Inferior parietal cortex (tissue), 1 donor: Measurements from ENCODE around the gene ZNF232.
"Not testable (repeated sequence)": the region's sequence is repeated elsewhere in the genome, so short reads cannot be mapped to it uniquely, and the experiment has no call there.

Source experiments
- DNase-seq: peaks from one replicate; pipeline ENCODE4 v3.0.0-alpha.2; 2016; ENCODE audit errors: extremely low spot score

The ZNF232 gene

GRCh38 chr17:5130261-5130660 is 18.6 kb upstream of the ZNF232 start:
- DNase-seq, result not testable (repeated sequence)

GRCh38 chr17:5129770-5130169 is 18.1 kb upstream of the ZNF232 start:
- not testable (repeated sequence) for DNase-seq

DNA sequence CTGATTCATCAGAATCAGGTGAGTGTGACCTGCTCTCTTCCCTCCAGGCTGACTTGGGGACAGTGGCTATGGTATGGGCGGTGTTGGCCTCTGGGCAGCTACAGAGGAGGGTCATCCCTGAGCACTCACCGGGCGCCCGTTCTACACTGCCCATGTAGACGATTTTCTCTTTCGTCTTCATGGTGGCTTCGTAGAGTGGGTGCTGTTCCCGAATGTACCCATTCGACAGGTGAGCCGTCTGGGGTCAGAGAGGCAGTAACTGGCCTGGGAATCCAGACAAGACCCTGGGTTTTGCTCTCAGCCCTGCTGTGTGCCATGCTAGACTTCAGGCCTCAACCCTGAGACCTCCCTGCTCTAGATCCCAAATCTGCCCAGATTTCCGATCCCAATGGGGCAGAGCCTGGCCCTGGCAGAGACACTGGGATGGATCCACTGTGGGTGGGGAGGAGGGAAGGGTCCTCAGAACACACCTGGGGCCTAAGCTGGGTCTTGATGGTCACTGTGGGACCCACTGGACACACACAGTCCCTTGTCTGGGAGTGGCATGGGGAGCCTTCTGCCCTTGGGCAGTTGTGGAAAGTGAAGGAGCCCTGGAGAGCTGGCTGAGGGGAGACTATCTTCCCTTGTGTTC is 17.3 kb upstream of the ZNF232 start:
- DNase-seq, result no peak

- DNase-seq, result not testable (repeated sequence)
Observed at GRCh38 chr17:5128387-5128786, 16.7 kb upstream of the ZNF232 start.

GRCh38 chr17:5127910-5128309 is 16.2 kb upstream of the ZNF232 start:
- no peak for DNase-seq

- DNase-seq, result no peak
Observed at GRCh38 chr17:5126719-5127488, 15.2 kb upstream of the ZNF232 start.

GRCh38 chr17:5124896-5125295 is 13.2 kb upstream of the ZNF232 start:
- not testable (repeated sequence) for DNase-seq

DNA sequence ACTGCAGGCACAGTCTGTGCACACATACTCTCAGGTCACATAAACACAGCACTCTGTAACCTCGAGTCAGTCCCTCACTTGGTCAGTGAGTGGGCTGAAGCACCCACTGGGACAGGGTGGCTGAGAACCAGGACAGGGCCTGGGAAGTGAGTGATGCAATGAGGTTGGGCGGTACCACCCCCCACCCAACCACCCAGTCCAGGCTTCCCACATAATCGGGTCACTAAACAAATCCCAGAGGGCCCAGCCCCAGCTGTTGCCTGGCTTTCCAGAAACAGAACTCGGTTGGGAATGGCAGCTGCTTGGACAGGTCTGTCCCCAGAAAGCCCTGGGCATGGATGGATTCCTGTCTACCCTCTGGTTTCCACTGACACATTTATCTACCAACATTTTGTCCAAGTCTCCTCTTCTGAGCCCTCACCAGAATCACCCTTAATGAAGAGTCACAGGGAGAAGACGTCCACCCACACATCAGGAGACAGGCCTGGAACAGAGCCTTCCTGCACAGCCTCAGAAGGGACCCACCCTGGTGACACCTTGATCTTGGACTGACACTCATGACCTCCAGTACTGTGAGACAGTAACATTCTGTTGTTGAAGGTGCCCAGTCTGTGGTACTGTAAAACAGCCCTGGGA is 12.6 kb upstream of the ZNF232 start:
- DNase-seq, result not testable (repeated sequence)

- DNase-seq, result no peak
Observed at GRCh38 chr17:5123343-5124124, 11.9 kb upstream of the ZNF232 start.

DNA sequence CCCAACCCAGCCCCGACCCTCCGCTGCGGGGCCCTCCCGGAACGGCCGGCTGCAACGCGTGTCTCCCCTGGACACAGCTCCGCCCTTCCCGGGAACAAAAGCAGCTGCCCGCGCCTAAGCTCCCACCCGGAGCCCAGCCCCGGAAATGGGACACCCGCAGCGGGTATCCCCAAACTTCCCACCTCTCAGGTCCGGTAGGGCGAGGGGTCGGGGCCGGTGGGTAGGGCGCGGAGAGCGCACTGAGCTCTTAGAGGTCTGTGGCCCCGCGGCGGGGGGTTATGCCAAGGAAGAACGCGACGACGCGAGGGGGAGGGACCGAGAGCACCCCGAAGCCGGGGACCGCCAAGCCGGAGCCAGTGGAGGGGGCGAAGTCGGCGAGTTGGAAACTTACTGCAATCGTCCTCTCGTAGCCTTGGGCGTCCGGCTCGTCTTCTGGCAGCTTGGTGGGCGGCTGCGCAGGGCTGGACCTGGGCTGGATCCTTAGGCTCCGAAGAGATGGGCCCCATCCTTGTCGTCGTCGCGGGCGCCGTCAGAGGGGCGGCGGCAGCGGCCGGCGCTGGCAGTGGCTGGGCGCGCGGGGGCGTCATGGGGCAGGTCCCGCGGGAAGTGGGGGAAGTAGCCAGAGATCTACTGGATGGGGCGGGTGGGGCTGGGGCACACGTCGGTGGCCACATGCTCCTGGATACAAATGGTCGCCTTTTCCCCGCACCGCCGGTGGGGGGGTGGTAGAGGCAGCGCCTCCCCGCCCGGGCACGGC is 11.1 kb upstream of the ZNF232 start:
- no peak for DNase-seq

- DNase-seq, result not testable (repeated sequence)
Observed at GRCh38 chr17:5122056-5122455, 10.4 kb upstream of the ZNF232 start.

- no peak for DNase-seq
Observed at GRCh38 chr17:5121186-5121841, 9.6 kb upstream of the ZNF232 start.

DNA sequence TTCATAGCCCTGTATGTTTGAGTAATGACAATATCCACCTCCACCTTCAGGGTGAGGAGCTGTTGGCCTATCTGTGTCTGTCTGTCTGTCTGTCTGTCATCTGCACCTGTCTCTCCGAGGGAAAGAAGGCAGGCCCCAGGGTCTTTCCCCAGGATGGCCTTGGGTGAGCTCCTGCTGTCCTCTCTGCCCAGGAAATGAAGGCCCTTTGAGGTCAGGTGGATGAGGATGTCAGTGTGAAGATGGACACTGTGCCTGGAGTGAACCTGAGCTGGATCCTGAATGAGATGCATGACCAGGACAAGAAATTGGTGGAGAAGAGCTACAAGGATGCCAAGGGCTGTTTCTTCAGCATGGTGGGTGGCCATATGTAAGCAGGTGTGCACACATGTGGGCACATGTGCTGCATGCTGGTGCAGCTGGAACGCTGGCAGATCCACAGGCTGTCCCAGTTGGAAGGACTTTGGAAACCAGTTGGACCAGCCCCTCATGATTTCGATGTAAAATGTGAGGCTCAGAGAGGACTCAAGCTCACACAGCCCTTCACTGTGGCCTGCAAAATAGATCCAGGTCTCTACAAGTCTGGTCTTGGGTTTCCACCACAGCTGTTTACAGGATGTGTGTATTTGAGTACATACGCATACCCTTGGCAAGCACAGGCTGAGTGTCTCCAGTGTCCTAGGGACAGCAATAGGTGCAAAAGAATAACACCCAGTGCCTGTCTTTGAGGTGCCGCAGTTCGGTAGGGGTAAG is 8.9 kb upstream of the ZNF232 start:
- DNase-seq, result not testable (repeated sequence)

DNA sequence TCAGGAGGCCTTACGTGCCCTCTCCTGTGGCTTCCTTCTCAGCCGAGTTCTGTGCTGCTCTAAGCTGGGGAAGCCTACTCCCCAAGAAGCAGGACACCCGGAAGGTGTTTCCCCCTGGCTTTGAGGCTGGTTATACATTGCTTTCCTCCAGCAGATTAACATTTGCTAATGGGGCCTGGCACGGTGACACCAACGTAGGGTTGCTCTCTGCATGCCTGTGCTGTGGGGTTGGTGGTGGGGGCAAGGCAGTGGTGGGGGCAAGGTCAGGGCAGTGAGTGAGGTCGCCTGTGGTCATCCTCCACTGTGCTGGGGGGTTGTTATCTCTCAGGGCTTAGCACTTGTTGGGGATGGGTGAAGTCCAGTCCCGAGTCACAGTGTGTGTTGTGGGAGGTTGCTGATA is 8.4 kb upstream of the ZNF232 start:
- DNase-seq, result no peak

DNA sequence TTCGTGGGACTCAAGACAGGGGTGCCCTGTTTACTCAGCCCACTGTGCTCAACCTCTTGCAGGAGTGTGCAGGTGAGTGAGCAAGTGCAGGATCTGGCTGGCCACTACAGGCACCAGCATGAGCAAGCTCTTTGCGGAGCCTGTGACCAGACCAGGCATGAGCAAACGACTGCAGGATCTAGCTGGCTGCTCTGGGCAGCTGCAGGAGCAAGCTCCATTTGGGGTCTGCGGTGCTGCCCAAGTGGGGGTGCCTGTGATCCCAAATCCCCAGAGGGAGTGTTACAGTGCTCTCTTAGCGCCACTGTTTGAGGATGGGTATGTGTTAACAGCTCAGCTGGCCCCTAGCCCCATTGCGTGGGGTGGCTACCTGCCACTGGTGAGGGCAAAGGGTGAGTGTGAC is 6.5 kb upstream of the ZNF232 start:
- DNase-seq, result no peak

DNA sequence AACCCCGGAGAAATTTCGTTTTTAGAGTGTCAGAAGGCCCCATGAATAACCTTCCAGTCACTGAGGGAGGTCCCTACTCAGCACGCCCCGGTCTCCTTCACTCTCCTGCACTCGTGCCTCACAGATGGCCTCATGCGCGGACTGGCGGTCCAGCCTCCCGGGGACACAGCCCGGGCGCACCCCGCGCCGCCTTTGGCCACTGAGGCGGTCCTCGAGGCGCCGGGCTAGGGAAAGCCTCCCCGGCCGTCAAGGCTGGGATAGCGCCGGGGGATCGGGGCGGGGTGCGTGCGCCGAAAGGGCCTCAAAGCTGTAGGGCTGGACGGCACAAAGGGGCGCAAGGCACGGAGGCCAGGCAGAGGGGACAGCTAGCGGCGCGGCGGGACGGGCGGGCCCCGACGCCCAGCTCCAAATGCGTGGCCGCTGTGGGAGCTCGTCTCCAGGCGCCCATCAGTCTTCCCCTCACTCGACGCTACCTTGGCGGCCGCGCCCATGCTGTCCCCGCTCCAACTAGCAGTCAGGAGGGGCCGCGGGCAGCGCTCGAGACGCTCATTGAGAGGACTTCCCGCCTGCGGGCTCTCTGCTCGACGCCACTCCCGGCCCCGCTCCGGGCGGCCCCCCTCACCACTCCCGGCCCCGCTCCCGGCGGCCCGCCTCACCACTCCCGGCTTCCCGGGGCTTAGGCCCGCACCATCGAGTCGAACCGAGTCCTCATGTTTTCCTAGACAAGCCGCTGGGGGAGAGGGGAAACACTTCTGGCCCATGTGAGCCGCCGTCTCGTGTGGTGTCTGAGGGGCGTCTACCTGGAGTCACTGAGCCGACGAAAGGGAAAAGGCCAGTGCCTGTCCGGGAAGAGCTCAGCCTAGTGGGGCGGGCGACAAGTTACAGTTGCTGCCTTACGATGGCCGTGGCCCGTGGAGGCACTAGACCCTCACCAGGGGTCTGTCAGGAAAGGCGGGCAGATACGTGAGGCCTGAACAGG is 4.3 kb upstream of the ZNF232 start, which contains the start of gene USP6:
Gene USP6, plus strand, starts transcription at position 360 of the 979 bp plus-strand sequence. CDS start 14,336 bp downstream, outside the sequence.
- no peak for DNase-seq

GRCh38 chr17:5110816-5111215 is 862 bp downstream of the ZNF232 start:
- DNase-seq, result no peak

GRCh38 chr17:5100832-5101231 is 10.8 kb downstream of the ZNF232 start:
- no peak for DNase-seq

- DNase-seq, result no peak
Observed at GRCh38 chr17:5099271-5099670, 12.4 kb downstream of the ZNF232 start.
